ENCODE results near the gene ZMAT5. TPM values are rescaled to one million over a fixed set of nuclear protein-coding genes. Genes with fewer than 3 reads are reported as not detected.

Gene ZMAT5, protein sequence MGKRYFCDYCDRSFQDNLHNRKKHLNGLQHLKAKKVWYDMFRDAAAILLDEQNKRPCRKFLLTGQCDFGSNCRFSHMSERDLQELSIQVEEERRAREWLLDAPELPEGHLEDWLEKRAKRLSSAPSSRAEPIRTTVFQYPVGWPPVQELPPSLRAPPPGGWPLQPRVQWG
- 13.9 and 15.4 TPM in 2 replicates for total RNA-seq

DNA sequence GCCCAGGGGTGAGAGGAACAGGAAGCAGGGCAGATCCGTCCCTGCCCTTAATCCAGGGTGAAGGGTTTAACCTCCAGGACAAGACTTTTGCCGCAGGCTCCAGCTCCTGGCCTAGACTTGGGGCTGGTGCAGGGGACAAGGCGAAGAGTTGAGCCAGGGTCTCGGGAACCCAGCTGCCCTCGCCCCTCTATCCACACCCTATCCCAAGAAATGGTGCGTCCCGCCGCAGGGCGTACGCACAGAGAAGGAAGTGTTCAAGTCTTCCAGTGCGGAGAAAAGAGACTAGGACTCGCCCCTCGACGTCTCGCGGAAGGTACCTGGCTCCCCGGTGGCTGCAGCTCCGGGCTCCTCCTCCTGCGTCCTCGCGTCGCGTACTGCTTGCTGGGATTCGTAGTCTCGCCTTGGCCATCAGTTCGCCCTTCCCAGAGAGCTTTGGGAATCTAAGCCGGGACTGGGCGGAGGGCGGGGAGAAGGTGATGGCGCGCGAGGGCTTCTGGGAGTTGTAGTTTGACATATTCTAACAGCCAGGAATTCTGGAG lies at the start of gene ZMAT5:
Gene ZMAT5, minus strand, starts transcription at position 376 of the 539 bp plus-strand sequence. CDS start 18,463 bp downstream, outside the sequence.

DNA sequence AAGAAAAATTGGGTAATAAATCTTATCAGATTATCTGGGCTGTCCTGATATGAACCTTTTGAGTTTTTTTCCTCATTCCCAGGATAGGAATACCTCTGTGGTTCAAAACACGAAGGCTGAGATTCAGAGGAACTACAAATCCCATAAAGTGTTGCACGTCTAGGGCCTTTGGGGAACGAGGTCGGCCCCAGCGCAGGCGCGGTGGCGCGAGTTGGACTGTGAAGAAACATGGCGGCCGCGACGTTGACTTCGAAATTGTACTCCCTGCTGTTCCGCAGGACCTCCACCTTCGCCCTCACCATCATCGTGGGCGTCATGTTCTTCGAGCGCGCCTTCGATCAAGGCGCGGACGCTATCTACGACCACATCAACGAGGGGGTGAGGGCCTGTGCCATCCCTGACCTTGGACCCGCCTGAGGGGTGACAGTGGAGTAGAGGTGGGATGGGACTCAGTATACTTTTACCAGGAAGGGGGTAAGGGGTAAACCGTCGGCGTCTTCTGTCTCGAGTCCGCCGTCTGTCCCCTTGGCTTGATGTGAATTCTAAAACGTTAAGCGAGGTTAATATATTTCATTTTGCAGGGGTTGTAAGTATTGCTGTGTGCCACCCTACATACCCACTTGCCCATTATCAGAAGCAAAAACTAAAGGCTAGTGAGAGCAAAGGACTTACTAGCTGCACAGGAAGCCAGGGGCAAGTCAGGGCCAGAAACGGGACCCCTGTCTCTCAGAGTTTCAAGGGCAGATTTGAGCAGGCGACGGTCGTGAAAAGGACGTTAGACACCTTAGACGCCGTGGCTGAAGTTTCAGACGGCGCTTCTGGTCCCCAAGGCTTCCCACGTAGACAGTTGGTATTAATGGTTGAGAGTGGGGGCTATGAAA lies 604 bp upstream of the ZMAT5 start, which contains the start of gene UQCR10:
Gene UQCR10, plus strand, starts transcription at position 199 of the 881 bp plus-strand sequence. Its CDS starts 30 bp downstream, at position 229.

DNA sequence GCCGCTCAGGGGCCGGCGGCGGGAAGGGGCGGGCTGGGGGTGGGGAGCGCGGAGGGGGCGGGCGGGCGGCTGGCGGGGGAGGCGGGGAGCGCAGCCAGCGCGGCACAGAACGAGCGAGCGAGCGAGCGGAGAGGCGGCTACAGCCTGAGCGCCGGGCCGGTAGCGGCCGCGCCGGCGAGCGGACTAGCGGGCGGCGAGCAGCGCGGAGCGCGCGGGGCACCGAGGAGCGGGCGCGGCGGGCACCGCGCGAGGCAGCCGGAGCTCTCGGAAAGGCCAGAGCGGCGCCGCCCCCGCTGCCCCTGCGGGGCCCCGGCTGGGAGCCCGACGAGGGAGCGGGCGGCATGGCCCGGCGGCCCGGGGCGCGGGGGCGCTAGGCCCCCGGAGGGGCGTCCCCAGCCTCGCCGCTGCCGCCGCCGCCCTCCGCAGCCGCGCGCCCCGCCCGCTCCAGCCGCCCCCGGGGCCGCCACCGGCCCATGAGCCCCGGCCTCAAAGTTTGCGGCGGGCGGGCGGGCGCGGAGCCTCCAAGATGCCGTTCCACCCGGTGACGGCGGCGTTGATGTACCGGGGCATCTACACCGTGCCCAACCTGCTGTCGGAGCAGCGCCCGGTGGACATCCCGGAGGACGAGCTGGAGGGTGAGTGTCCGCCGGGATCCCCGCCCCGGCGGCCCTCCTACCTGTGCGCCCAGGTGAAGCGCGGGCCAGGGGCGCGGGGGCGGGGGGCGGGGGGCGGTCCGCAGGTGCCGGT lies 46.7 kb downstream of the ZMAT5 start, which contains the start of gene CABP7:
Gene CABP7, plus strand, starts transcription at position 105 of the 747 bp plus-strand sequence. Its CDS starts 422 bp downstream, at position 527.

Other genes starting within 250 kb of the ZMAT5 start
- gene THOC5, start 213.2 kb downstream of the ZMAT5 start, total RNA-seq = 49.9 and 98.5 TPM in 2 replicates
- 54.0 and 67.6 TPM in 2 replicates for gene NIPSNAP1, start 185.9 kb downstream of the ZMAT5 start, total RNA-seq
- gene NF2, start 163.4 kb downstream of the ZMAT5 start, total RNA-seq = 63.0 and 109 TPM in 2 replicates
- gene CABP7, start 47.0 kb downstream of the ZMAT5 start, total RNA-seq = not detected in 2 replicates
- gene UQCR10, start 362 bp upstream of the ZMAT5 start, total RNA-seq = 62.6 and 72.5 TPM in 2 replicates
- gene ASCC2, start 71.3 kb upstream of the ZMAT5 start, total RNA-seq = 42.2 and 64.5 TPM in 2 replicates
- gene MTMR3, start 116.2 kb upstream of the ZMAT5 start, total RNA-seq = 41.6 and 47.7 TPM in 2 replicates

Data from smooth muscle cell of the umbilical artery (primary cell).